Measurements from ENCODE around the gene TTF2. TPM values are rescaled to one million over a fixed set of nuclear protein-coding genes. Genes with fewer than 3 reads are reported as not detected.

The TTF2 gene
- 33.4 TPM for polyA plus RNA-seq (2013, experiment 1 of 4)
- polyA plus RNA-seq (2013, experiment 2 of 4): 31.3 TPM
- polyA plus RNA-seq (2013, experiment 3 of 4): 25.9 TPM
- 27.4 TPM for polyA plus RNA-seq (2013, experiment 4 of 4)

- Histone ChIP-seq H3K4me1 (ENCODE audit: control insufficient read depth, insufficient read depth, low read length) (peaks cover 2% of the 10 kb centered on the region), H3K27me3 (ENCODE audit: control insufficient read depth, insufficient read depth, low read length, poor library complexity, severe bottlenecking) (no peaks in the 10 kb centered on the region), H3K36me3 (ENCODE audit: control insufficient read depth, insufficient read depth, low read length) (no peaks in the 10 kb centered on the region), H3K9me3 (ENCODE audit: control insufficient read depth, low read length) (no peaks in the 10 kb centered on the region), H3K4me3 (ENCODE audit: insufficient read depth, low read depth, low read length) (peak within 1 kb of the TSS; percentile 65), H3K27ac (ENCODE audit: insufficient read depth, low read depth, low read length, poor library complexity, severe bottlenecking) (peak within 1 kb of the TSS; percentile 83)
- WGBS, 2 experiments: 0% methylated on average over 48 of the region's 48 CpGs
These were observed at the start of gene TTF2 for GRCh38 chr1:117059678-117060440. Gene TTF2 (plus strand): TSS chr1:117060326. CDS start chr1:117060347, 21 bp downstream.

GRCh38 chr1:117011334-117011733 is 48.8 kb upstream of the TTF2 start:
- WGBS, 2 experiments: 92 to 94% methylated on average over 3 of the region's 3 CpGs
- no peak overlapping the region for H3K27ac ChIP-seq (ENCODE audit: insufficient read depth, low read depth, low read length, poor library complexity, severe bottlenecking)
- H3K4me1 ChIP-seq (ENCODE audit: control insufficient read depth, insufficient read depth, low read length): peaks cover 3% of the 10 kb centered on the region
- no peaks in the 10 kb centered on the region for H3K36me3 ChIP-seq (ENCODE audit: control insufficient read depth, insufficient read depth, low read length)
- no peak overlapping the region for H3K4me3 ChIP-seq (ENCODE audit: insufficient read depth, low read depth, low read length)
- H3K27me3 ChIP-seq (ENCODE audit: control insufficient read depth, insufficient read depth, low read length, poor library complexity, severe bottlenecking): no peaks in the 10 kb centered on the region
- H3K9me3 ChIP-seq (ENCODE audit: control insufficient read depth, low read length): no peaks in the 10 kb centered on the region

GRCh38 chr1:117013309-117013858 is 46.7 kb upstream of the TTF2 start:
- H3K27ac ChIP-seq (ENCODE audit: insufficient read depth, low read depth, low read length, poor library complexity, severe bottlenecking): no peak overlapping the region

GRCh38 chr1:117014209-117014608 is 45.9 kb upstream of the TTF2 start:
- no peak overlapping the region for H3K27ac ChIP-seq (ENCODE audit: insufficient read depth, low read depth, low read length, poor library complexity, severe bottlenecking)
- WGBS, 2 experiments: 95 to 98% methylated on average over 5 of the region's 5 CpGs
- H3K27me3 ChIP-seq (ENCODE audit: control insufficient read depth, insufficient read depth, low read length, poor library complexity, severe bottlenecking): no peaks in the 10 kb centered on the region

More at GRCh38 chr1:117013309-117013858, 46.7 kb upstream of the TTF2 start:
- H3K27me3 ChIP-seq (ENCODE audit: control insufficient read depth, insufficient read depth, low read length, poor library complexity, severe bottlenecking): no peaks in the 10 kb centered on the region
- H3K4me1 ChIP-seq (ENCODE audit: control insufficient read depth, insufficient read depth, low read length): peaks cover 3% of the 10 kb centered on the region
- 92 to 95% methylated on average over 5 of the region's 5 CpGs for WGBS, 2 experiments
- no peak overlapping the region for H3K4me3 ChIP-seq (ENCODE audit: insufficient read depth, low read depth, low read length)
- no peaks in the 10 kb centered on the region for H3K9me3 ChIP-seq (ENCODE audit: control insufficient read depth, low read length)
- H3K36me3 ChIP-seq (ENCODE audit: control insufficient read depth, insufficient read depth, low read length): no peaks in the 10 kb centered on the region

GRCh38 chr1:117015724-117016123 is 44.4 kb upstream of the TTF2 start:
- no peak overlapping the region for H3K27ac ChIP-seq (ENCODE audit: insufficient read depth, low read depth, low read length, poor library complexity, severe bottlenecking)
- WGBS, 2 experiments: 91 to 96% methylated on average over 3 of the region's 3 CpGs

More at GRCh38 chr1:117014209-117014608, 45.9 kb upstream of the TTF2 start:
- Histone ChIP-seq H3K9me3 (ENCODE audit: control insufficient read depth, low read length) (no peaks in the 10 kb centered on the region), H3K36me3 (ENCODE audit: control insufficient read depth, insufficient read depth, low read length) (no peaks in the 10 kb centered on the region), H3K4me1 (ENCODE audit: control insufficient read depth, insufficient read depth, low read length) (peaks cover 3% of the 10 kb centered on the region), H3K4me3 (ENCODE audit: insufficient read depth, low read depth, low read length) (no peak overlapping the region)

GRCh38 chr1:117017062-117017461 is 43.1 kb upstream of the TTF2 start:
- Histone ChIP-seq H3K4me1 (ENCODE audit: control insufficient read depth, insufficient read depth, low read length) (no peaks in the 10 kb centered on the region), H3K9me3 (ENCODE audit: control insufficient read depth, low read length) (no peaks in the 10 kb centered on the region), H3K27ac (ENCODE audit: insufficient read depth, low read depth, low read length, poor library complexity, severe bottlenecking) (no peak overlapping the region), H3K4me3 (ENCODE audit: insufficient read depth, low read depth, low read length) (no peak overlapping the region), H3K27me3 (ENCODE audit: control insufficient read depth, insufficient read depth, low read length, poor library complexity, severe bottlenecking) (no peaks in the 10 kb centered on the region), H3K36me3 (ENCODE audit: control insufficient read depth, insufficient read depth, low read length) (no peaks in the 10 kb centered on the region)
- WGBS, 2 experiments: 91 to 95% methylated on average over 4 of the region's 4 CpGs

More at GRCh38 chr1:117015724-117016123, 44.4 kb upstream of the TTF2 start:
- no peaks in the 10 kb centered on the region for H3K27me3 ChIP-seq (ENCODE audit: control insufficient read depth, insufficient read depth, low read length, poor library complexity, severe bottlenecking)
- peaks cover 3% of the 10 kb centered on the region for H3K4me1 ChIP-seq (ENCODE audit: control insufficient read depth, insufficient read depth, low read length)
- H3K9me3 ChIP-seq (ENCODE audit: control insufficient read depth, low read length): no peaks in the 10 kb centered on the region
- no peak overlapping the region for H3K4me3 ChIP-seq (ENCODE audit: insufficient read depth, low read depth, low read length)
- H3K36me3 ChIP-seq (ENCODE audit: control insufficient read depth, insufficient read depth, low read length): no peaks in the 10 kb centered on the region

GRCh38 chr1:117017648-117018047 is 42.5 kb upstream of the TTF2 start:
- Histone ChIP-seq H3K27ac (ENCODE audit: insufficient read depth, low read depth, low read length, poor library complexity, severe bottlenecking) (no peak overlapping the region), H3K4me1 (ENCODE audit: control insufficient read depth, insufficient read depth, low read length) (no peaks in the 10 kb centered on the region)
- 72 to 73% methylated on average over 3 of the region's 3 CpGs for WGBS, 2 experiments

GRCh38 chr1:117020526-117021156 is 39.5 kb upstream of the TTF2 start:
- no peak overlapping the region for H3K4me3 ChIP-seq (ENCODE audit: insufficient read depth, low read depth, low read length)
- H3K9me3 ChIP-seq (ENCODE audit: control insufficient read depth, low read length): no peaks in the 10 kb centered on the region
- no peaks in the 10 kb centered on the region for H3K27me3 ChIP-seq (ENCODE audit: control insufficient read depth, insufficient read depth, low read length, poor library complexity, severe bottlenecking)
- no peaks in the 10 kb centered on the region for H3K36me3 ChIP-seq (ENCODE audit: control insufficient read depth, insufficient read depth, low read length)
- H3K27ac ChIP-seq (ENCODE audit: insufficient read depth, low read depth, low read length, poor library complexity, severe bottlenecking): no peak overlapping the region
- WGBS, 2 experiments: 76 to 83% methylated on average over 1 of the region's 1 CpG
- H3K4me1 ChIP-seq (ENCODE audit: control insufficient read depth, insufficient read depth, low read length): no peaks in the 10 kb centered on the region

More at GRCh38 chr1:117017648-117018047, 42.5 kb upstream of the TTF2 start:
- Histone ChIP-seq H3K27me3 (ENCODE audit: control insufficient read depth, insufficient read depth, low read length, poor library complexity, severe bottlenecking) (no peaks in the 10 kb centered on the region), H3K9me3 (ENCODE audit: control insufficient read depth, low read length) (no peaks in the 10 kb centered on the region), H3K36me3 (ENCODE audit: control insufficient read depth, insufficient read depth, low read length) (no peaks in the 10 kb centered on the region), H3K4me3 (ENCODE audit: insufficient read depth, low read depth, low read length) (no peak overlapping the region)

- Histone ChIP-seq H3K27me3 (ENCODE audit: control insufficient read depth, insufficient read depth, low read length, poor library complexity, severe bottlenecking) (no peaks in the 10 kb centered on the region), H3K9me3 (ENCODE audit: control insufficient read depth, low read length) (no peaks in the 10 kb centered on the region), H3K4me3 (ENCODE audit: insufficient read depth, low read depth, low read length) (no peak overlapping the region), H3K27ac (ENCODE audit: insufficient read depth, low read depth, low read length, poor library complexity, severe bottlenecking) (no peak overlapping the region), H3K36me3 (ENCODE audit: control insufficient read depth, insufficient read depth, low read length) (no peaks in the 10 kb centered on the region), H3K4me1 (ENCODE audit: control insufficient read depth, insufficient read depth, low read length) (no peaks in the 10 kb centered on the region)
- WGBS, 2 experiments: 92 to 98% methylated on average over 3 of the region's 3 CpGs
These were observed 38.0 kb upstream of the TTF2 start for GRCh38 chr1:117022114-117022513.

- no peaks in the 10 kb centered on the region for H3K27me3 ChIP-seq (ENCODE audit: control insufficient read depth, insufficient read depth, low read length, poor library complexity, severe bottlenecking)
- H3K4me1 ChIP-seq (ENCODE audit: control insufficient read depth, insufficient read depth, low read length): no peaks in the 10 kb centered on the region
- H3K4me3 ChIP-seq (ENCODE audit: insufficient read depth, low read depth, low read length): no peak overlapping the region
- no peaks in the 10 kb centered on the region for H3K9me3 ChIP-seq (ENCODE audit: control insufficient read depth, low read length)
- no peak overlapping the region for H3K27ac ChIP-seq (ENCODE audit: insufficient read depth, low read depth, low read length, poor library complexity, severe bottlenecking)
- no peaks in the 10 kb centered on the region for H3K36me3 ChIP-seq (ENCODE audit: control insufficient read depth, insufficient read depth, low read length)
- WGBS, 2 experiments: 95 to 96% methylated on average over 7 of the region's 7 CpGs
These were observed 34.6 kb upstream of the TTF2 start for GRCh38 chr1:117025568-117025967.
